Measurements from ENCODE around the gene GPC5. TPM values are rescaled to one million over a fixed set of nuclear protein-coding genes. Genes with fewer than 3 reads are reported as not detected.

GPC5 gene
- total RNA-seq, 1 experiment from 2014 or later: 0.26 TPM

- Histone ChIP-seq H3K4me1 (ENCODE audit: control insufficient read depth, insufficient read depth, low read length) (no peaks in the 10 kb centered on the region), H3K27me3 (ENCODE audit: control insufficient read depth, insufficient read depth, low read length) (no peaks in the 10 kb centered on the region), H3K4me3 (ENCODE audit: low read depth in 2 of 2, low read length in 2 of 2) (no peak overlapping the region), H3K27ac (ENCODE audit: low read length) (no peak overlapping the region), H3K9me3 (ENCODE audit: control insufficient read depth, insufficient read depth, low read depth, low read length) (no peaks in the 10 kb centered on the region), H3K36me3 (ENCODE audit: control insufficient read depth, insufficient read depth, low read length) (no peaks in the 10 kb centered on the region)
- intact Hi-C loops (cut with micrococcal nuclease; ENCODE audit: unreplicated experiment): no loop called here
- ATAC-seq (no peak), DNase-seq (ENCODE audit: low read depth, low spot score) (no peak)
- no peak for TF ChIP-seq TCF7L2 (IDR thresholded peaks at IDR 0.05; ENCODE audit: low read depth, low read length)
- no peak for TF ChIP-seq REST (IDR thresholded peaks at IDR 0.05; ENCODE audit: insufficient read depth in 1 of 2, low read depth in 2 of 2, low read length in 1 of 2)
- no peak for TF ChIP-seq POLR2AphosphoS5 (IDR thresholded peaks at IDR 0.05; ENCODE audit: low read depth, low read length)
- no peak for TF ChIP-seq SIN3A (IDR thresholded peaks at IDR 0.05; ENCODE audit: borderline replicate concordance, insufficient read depth, low read depth, low read length)
- TF ChIP-seq, protein P1, sequence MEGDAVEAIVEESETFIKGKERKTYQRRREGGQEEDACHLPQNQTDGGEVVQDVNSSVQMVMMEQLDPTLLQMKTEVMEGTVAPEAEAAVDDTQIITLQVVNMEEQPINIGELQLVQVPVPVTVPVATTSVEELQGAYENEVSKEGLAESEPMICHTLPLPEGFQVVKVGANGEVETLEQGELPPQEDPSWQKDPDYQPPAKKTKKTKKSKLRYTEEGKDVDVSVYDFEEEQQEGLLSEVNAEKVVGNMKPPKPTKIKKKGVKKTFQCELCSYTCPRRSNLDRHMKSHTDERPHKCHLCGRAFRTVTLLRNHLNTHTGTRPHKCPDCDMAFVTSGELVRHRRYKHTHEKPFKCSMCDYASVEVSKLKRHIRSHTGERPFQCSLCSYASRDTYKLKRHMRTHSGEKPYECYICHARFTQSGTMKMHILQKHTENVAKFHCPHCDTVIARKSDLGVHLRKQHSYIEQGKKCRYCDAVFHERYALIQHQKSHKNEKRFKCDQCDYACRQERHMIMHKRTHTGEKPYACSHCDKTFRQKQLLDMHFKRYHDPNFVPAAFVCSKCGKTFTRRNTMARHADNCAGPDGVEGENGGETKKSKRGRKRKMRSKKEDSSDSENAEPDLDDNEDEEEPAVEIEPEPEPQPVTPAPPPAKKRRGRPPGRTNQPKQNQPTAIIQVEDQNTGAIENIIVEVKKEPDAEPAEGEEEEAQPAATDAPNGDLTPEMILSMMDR (IDR thresholded peaks at IDR 0.05): no peak
- CTCF ChIA-PET: no interaction called here
- in situ Hi-C loops (cut with HindIII; ENCODE audit: low pct_unique_long_range_greater_than_20kb, low sequenced_read_pairs): no loop called here
- POLR2A ChIA-PET: no interaction called here
- BruUV-seq (replicated peaks): no TSS peak
Measured at GRCh38 chr13:91594061-91594460, 195.6 kb downstream of the GPC5 start.

- intact Hi-C loops (cut with micrococcal nuclease; ENCODE audit: unreplicated experiment) (no loop called here), in situ Hi-C loops (cut with HindIII; ENCODE audit: low pct_unique_long_range_greater_than_20kb, low sequenced_read_pairs) (no loop called here)
- Histone ChIP-seq H3K4me1 (ENCODE audit: control insufficient read depth, insufficient read depth, low read length) (no peaks in the 10 kb centered on the region), H3K27ac (ENCODE audit: low read length) (no peak overlapping the region), H3K4me3 (ENCODE audit: low read depth in 2 of 2, low read length in 2 of 2) (no peak overlapping the region), H3K27me3 (ENCODE audit: control insufficient read depth, insufficient read depth, low read length) (no peaks in the 10 kb centered on the region), H3K36me3 (ENCODE audit: control insufficient read depth, insufficient read depth, low read length) (no peaks in the 10 kb centered on the region), H3K9me3 (ENCODE audit: control insufficient read depth, insufficient read depth, low read depth, low read length) (no peaks in the 10 kb centered on the region)
- TF ChIP-seq POLR2AphosphoS5 (IDR thresholded peaks at IDR 0.05; ENCODE audit: low read depth, low read length) (no peak), TCF7L2 (IDR thresholded peaks at IDR 0.05; ENCODE audit: low read depth, low read length) (no peak), SIN3A (IDR thresholded peaks at IDR 0.05; ENCODE audit: borderline replicate concordance, insufficient read depth, low read depth, low read length) (no peak), REST (IDR thresholded peaks at IDR 0.05; ENCODE audit: insufficient read depth in 1 of 2, low read depth in 2 of 2, low read length in 1 of 2) (no peak)
- TF ChIP-seq, protein P1 (IDR thresholded peaks at IDR 0.05): no peak
- no peak for ATAC-seq
- POLR2A ChIA-PET: no interaction called here
- DNase-seq (ENCODE audit: low read depth, low spot score): no peak
- CTCF ChIA-PET: no interaction called here
- no TSS peak for BruUV-seq (replicated peaks)
Measured at GRCh38 chr13:91595677-91596076, 197.3 kb downstream of the GPC5 start.
